ENCODE data around the gene COPZ2.
"Not testable (repeated sequence)": the region's sequence is repeated elsewhere in the genome, so short reads cannot be mapped to it uniquely, and the experiment has no call there.

COPZ2 gene

DNA sequence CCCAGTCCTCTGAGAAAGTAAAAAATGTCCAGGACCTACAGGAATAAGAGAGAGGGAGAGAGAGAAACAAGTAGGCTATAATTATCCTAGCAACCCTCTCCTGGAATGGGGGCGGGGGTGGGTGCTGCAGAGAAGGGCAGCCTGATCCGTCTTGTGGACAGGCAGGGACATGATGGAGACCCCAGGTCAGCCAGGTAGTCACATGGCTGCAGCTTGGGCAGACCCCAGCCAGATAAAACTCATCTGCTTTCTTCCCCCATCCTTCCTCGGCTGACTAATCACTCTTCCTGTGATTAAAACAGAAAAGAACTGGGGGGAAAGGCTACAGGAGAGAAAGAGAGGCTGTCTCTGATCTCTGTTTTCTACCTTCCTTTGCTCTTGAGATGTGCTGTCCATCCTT lies 32.6 kb downstream of the COPZ2 start:
- DNase-seq (ENCODE audit: low read depth): no peak

DNA sequence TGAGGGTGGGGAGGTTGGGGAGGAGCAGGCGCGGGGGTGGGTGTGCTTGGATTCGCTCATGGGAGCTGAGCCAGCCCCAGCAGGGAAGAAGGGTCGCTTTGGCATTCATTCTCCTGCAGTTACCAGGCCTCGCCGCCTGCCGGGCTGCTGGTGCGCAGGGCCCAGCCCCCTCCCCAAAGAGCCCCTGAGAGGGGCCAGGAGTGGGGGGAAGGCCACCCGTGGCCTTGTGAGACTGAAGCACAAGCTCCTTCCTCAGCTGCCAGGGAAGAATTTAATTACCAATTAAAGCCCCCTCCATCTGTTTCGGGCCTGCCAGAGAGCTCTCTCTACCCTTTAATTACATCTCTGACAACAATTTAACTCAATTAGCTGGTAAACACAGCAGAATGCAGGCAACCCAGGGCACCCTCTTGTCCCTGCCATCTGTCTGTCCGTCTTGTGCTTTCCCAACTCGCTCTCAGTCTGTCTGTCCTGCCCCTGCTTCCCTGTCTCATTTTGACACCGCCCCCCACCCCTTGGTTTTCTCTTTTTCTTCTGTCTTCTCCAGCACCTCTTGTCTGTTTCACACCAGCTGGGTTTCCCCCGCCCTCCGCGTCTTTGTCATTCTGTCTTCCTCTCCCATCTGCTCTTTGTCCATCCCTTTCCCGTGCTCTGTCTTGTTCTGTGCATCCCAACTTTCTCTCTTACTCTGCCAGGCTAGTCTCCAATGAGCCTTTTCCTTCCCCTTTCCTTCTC lies 34.0 kb downstream of the COPZ2 start:
- no peak for DNase-seq (ENCODE audit: low read depth)

DNA sequence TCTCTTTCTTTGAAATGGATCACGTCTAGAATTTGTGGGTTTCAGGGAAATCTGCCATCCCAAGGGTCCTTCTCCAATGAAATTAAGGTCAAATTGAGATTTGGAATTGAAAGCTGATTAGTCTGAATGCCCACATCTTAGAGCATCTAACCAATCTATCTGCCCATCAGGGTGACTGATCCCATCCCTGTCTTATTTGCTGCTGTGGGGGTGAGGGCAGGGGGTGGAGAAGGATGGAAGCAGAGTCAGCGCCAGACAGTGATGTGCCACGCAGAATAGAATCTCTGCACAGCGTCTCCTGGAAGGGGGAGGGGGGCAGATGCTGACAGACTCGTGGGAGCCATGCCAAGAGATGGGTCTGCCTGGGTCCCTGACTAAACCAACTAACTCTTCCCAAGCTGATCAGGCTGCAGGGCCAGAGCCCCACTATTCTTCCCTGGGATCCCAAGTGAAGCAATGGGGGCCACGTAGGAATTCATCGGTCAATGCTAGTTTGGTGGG lies 34.6 kb downstream of the COPZ2 start:
- no peak for DNase-seq (ENCODE audit: low read depth)

DNA sequence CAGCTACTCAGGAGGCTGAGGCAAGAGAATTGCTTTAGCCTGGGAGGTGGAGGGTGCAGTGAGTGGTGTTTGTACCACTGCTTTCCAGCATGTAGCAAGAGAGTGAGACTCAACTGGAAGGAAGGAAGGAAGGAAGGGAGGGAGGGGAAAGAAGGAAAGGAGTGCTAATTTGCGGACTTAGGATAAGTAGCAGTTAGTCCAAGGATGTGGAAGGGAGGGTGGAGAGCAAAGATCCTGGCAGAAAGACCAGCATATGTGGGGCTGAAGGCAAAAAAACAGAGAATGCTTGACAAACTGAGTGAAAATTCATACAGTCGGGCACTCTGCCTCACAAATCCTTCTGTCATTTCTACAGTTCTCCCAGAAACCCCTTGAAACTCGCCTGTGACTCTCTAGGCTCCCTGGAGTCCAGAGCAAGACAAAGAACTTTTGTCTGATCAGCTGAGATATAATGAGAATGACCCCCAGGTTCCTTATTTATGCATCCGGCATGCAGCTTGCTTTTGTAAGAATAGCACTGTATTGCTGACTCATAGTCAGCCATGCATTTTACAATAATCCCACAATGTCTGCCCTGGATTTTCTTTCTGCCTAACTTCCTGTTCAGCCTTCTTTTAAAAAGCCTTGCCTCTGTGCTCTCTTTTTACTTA lies 35.2 kb downstream of the COPZ2 start:
- no peak for DNase-seq (ENCODE audit: low read depth)

DNA sequence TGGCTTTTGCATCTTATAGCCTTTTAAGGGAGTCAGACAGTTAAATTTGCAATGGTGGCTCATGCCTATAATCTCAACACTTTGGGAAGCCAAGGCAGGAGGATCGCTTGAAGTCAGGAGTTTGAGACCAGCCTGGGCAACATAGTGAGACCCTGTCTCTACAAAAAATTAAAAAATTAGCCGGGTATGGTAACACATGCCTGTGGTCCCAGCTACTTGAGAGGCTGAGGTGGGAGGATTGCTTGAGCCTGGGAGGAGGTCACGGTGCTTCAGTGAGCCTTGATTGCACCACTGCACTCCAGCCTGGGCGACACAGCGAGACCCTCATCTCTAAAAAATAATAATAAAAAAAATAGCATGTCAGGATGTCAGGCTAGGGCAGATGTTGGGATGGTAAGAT lies 35.9 kb downstream of the COPZ2 start:
- not testable (repeated sequence) for DNase-seq (ENCODE audit: low read depth)

DNA sequence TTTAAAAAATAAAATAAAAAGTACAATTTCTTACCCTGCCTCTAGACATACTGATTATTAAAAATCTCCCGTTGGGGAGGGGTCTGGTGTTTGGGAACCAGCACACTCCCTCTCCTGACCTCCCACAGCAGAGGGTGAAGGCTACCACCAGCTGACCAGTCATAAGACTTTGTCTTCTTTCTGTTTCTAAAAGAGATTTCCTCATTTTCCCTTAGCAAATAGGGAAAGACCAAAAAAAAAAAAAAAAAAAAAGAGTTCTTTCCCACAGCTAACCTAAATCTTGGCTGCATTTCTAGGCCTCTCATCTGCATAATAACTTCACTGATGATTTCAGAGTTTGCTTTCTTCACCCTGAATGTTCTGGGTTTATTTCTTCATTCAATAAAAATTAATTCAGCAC lies 36.4 kb downstream of the COPZ2 start:
- DNase-seq (ENCODE audit: low read depth): no peak

DNA sequence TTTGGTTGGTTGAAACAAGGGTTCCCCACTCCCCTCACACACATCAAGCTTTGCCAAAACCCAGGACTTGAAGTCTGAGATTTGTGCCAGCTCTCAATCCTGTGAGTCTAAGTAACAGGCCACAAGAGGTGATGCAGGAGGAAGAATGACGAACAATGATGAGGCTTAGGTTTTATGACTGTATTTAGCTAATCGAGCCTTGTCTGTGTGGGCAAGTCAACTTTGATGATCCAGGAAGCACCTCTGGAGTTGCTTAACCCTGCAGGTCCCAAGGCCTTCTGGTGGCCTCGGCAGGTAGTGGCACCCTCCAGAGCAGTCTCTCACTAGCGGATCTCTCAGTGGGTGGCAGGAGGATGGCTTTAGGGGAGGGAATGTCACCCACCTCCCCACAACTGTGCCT lies 38.0 kb downstream of the COPZ2 start:
- no peak for DNase-seq (ENCODE audit: low read depth)

DNA sequence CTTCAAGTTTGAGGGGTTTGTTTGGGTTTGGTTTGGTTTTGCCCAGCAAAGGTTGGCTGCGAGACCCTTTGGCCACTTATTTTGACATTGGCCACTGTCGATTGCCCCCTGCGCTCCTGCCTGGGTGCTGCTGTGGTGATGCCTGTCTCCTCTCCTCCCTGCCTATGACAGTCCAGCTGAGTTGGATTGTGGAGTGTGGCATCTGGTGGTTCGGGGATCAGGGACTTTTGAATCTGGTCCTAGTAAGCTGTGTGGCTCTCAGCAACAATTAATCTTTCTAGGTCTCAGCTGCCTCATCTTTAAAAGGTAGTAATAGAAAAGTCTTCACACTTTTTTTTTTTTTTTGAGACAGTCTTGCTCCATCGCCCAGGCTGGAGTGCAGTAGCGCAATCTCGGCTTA lies 39.6 kb downstream of the COPZ2 start:
- DNase-seq (ENCODE audit: low read depth): no peak

DNA sequence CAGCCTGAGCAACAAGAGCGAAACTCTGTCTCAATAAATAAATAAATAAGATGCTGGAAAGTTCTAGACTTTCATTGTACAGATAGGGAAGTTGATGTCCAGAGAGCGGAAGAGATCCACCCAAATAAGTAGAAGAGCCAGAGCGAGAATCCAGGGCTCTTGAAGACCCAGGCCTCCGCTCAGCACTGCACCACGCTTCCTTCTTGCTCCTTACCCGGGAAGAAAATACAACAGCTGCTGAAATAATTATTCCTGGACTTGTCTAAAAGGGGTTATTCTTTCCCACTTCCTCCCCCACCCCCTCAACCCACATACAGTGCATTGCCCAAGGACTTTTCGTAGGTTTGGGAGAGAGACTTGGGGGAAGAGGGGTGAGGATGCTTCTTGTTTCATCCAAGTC lies 40.0 kb downstream of the COPZ2 start:
- DNase-seq (ENCODE audit: low read depth): no peak

DNA sequence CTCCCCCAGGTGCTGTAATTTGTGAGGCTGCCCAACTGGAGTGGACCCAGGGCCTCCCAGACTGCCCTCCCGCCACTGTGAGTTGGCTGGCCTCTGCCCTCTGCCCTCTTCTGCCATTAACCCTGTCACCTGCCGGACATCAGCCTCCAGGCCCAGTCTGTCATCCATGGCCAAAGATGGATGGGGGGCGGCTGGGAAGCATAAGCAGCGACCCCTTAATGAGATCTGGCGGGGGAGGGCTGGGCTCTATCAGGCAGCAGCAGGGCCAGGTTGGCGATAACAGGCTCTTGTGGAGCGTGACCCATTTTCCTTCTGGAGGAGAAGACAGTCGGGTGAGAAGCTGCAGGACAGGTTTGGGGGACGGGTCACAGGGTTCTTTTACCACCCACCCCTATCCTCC lies 41.4 kb downstream of the COPZ2 start:
- DNase-seq (ENCODE audit: low read depth): no peak

DNA sequence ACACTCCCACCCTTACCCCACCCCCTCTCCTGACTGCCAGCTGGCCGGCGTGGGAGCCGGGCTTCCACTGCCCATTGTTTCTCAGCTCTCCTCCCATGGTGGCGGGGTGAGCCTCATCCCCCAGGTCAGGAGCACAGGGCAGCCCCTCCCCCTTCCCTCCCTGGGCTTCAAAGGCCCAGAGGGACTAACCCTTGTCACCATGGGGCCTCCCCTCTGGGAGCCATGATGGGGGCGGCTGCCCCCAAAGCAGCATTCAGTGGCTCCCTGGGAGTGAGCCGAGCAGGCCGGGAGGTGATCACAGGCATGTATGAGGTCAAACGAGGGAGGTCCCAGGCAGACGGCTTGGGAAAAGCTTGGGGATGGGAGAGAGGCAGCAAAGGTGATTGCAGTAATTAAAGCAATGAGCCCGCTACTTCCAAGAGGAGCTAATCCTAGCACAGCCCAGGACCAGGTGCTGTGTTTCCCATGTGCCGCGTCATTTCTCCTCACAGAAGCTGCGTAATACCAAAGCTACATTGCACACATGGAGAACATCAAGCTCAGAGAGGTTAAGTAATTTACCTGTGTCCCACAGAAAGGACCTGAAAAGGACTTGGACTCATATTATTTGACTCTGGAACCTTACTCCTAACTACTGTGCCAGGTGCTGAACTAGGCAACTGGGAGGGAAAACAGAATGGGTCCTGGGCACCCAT lies 42.2 kb downstream of the COPZ2 start:
- DNase-seq (ENCODE audit: low read depth): no peak

DNA sequence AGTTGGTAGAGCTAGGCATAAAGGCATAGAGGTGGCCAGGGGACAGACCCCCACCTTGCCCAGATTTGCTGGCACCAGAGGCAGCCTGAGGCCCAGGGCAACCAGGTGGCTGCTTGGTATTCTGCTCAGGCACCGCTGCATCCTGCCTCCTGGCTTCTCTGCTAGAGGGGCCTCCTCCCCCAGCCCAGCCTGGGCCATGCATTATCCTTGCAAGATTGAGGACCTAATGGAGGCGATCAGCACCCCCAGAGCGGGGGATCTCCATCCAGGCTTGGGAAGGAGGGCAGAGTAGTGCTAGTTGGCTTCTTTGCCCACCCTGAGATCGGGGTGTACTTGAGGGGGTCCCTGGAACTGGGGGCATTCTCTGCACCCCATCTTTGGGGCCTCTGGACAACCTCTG lies 42.9 kb downstream of the COPZ2 start:
- no peak for DNase-seq (ENCODE audit: low read depth)

DNA sequence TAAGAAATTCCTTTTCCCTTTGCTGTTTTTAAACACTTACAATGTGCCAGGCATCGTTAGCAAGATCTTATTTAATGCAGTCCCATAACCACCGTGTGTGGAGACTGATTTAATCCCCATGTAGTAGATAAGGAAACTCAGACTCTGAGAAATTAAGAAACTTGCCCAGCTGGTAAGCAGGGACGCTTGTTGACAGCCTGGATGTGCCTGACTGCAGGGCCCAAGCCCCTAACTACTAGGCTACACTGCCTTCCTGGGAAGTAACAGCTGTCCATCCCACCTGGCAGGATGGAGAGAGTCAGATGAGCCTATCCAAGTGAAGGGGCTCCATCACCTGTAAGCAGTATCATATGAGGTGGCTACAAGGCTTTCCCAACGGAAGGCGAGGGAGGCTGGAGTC lies 43.6 kb downstream of the COPZ2 start:
- DNase-seq (ENCODE audit: low read depth): no peak

DNA sequence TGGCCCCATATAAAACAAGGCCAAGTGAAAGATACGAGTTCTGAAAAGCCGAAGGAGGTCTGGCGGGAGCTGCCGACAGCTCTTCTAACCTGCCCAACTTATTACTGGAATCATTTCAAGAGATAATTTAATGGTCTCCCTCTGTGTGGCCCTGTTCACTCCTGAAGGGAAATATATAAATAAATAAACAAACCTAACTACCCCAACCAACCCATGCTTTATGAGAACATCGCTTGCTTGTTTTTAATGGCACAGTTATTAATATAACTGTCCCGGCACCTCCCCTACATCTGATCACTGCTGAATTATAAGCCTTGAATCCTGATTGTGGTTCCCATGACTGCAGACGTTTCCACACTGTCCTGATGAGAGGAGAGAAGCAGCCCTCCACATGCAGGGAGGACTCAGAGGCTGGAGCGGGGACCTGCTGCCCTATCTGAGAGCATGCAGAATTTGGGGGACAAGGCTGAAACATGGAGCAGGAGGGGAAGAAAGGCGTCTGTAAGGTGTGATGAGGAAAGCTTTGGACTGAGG lies 44.5 kb downstream of the COPZ2 start:
- no peak for DNase-seq (ENCODE audit: low read depth)

DNA sequence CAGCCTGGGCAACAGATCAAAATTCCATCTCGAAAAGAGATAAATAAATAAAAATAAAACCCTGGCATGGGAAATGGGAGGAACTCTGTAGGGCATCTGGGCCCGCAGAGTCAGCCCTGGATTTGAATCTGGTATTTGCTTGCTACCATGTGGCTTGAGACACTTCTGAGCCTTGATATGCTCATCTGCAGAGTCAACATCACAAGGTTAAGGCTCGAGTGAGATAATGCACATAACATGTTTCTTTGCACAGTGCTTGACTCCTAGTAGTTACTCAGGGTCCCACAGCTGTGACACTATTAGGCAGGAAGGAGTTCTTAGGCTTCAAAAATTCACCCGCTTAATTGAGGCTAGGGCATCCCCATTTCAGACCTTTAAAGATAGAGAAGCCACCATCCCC lies 45.4 kb downstream of the COPZ2 start:
- no peak for DNase-seq (ENCODE audit: low read depth)

DNA sequence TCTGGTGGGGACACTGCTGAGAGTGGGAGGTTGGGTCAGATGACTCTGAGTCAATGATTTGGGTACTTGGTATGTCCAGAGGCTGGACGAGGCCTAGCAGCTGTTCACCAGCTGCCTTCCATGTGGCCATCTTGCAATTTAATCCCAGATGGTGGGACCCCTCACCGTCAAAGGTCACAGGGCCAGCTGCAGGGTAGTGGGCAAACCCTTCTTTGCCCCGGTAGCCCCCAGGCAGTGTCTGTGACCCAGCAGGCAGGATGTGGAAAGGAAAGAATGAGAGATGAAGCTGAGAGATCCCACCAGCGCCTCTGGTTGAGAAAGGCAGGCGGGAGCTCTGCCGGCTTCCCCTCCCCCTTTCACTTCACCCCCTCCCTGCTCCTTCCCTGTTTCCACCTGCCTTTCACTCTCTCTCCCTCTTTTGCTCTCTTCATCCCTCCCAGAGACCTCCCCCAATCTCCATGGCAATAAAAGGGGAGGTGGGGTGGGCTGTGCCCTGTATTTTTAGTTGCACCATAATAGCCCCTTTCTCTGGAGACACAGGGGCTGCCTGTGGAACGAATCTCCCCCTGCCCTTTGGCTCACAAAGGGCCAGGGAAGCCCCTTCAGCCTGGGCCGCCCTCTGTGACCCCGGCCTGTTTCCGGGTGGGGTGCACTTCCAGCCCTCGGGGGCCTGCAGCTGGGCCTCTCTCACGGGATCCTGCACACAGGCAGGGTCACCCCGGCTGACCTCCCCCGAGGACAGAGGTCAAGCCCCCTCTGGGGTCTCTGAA lies 46.5 kb downstream of the COPZ2 start:
- no peak for DNase-seq (ENCODE audit: low read depth)

DNA sequence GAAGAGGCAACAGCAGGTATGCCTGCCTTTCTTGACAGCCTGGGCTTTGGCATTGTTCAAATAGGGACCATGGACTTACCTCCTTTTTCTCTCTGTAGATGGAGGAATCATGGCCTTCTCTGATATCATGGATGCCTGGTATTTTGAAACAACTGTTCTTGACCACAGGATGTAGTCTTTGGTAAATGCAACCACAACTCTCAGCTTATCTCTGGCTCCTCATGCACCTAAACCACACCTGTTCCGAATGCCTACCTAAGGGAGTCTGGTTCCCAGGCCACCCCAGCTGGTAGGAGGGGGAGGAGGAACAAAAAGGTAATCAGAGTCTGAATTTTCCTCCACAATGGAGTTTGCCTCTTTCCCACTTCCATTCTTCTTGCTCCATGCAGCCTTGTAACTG lies 47.9 kb downstream of the COPZ2 start:
- no peak for DNase-seq (ENCODE audit: low read depth)

DNA sequence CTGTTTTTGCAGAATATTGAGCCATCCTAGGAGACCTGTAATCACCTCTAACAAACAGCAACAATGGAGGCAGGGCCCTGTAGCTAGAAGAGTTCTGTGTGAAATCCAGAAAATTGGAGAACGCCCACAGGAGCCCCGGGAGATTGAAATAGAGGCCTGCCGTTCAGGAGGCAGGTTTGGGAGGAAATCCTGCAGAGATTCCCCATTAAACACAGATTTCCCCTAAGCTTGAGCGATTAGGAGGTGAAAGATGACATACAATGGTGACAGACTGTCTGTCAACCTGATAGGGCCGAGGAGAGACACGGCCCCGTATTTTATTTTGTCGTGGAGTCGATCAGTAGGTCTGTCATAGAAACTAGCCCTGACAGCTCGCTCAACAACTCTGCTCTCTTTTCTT lies 48.4 kb downstream of the COPZ2 start:
- DNase-seq (ENCODE audit: low read depth): no peak

DNA sequence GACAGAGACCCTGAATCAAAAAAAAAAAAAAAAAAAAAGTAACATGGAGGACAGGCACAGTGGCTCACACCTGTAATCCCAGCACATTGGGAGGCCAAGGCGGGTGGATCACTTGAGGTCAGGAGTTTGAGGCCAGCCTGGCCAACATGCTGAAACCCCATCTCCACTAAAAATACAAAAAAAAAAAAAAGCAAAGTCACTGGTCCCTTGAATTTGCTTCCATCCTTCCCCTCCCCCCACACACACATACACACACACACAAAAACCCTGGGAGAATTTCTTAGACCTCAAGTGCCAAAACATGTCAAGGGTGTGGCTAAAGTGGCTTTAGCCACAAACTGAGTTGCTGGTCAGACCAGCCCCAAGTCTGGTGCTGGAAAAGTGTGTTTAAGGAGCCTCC lies 49.2 kb downstream of the COPZ2 start:
- DNase-seq (ENCODE audit: low read depth): not testable (repeated sequence)

DNA sequence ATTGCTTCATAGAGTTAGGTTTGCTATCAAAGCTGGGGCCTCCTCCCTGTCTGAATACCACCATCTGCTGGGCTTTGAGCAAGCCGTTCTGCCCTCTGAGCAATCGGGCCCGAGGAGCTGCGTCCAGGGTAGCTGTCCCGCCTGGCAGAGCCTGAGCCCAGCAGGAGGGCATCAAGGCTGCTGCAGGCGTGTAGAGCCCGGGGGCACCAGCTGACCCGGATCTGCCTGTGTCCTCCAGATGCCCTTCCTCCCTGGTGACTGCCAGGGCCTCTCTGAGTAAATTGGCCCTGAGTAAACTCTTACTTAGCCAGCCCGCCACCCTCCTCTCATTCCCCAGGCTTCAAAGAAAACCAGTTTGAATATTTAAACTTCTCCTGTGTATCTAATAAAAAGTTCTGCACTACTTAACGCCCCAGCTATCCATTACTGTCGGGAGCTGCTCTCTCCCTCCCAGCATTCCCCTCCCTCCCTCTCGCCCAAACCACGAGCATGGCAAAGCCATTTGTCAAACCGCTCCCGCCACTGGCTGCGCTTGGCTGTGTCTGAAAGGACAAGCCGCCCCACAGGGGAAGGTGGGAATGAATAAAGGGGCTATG lies 50.3 kb downstream of the COPZ2 start:
- DNase-seq (ENCODE audit: low read depth): no peak

DNA sequence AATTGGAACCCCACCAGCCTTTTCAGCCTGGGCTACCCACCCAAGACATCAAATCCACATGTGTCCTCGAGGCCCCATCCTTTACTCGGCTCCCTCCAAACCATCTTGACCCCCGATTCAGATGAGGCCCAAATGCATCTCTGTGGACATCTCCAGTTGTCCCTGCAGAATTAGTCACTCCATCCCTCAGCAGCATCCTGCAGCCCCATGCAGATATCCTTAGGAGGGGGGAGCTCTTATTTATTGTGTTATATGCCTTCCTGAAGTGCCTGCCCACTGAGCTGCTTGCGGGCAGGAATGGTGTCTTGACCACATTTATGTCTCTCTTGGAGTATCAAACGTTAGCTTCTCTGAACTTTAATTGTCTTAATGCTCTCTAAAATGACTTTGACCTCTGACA lies 51.1 kb downstream of the COPZ2 start:
- DNase-seq (ENCODE audit: low read depth): no peak

Measured in stimulated activated CD8-positive, alpha-beta memory T cell treated with anti-CD3 and anti-CD28 coated beads, Interleukin-12 subunit alpha, Interleukin-12 subunit beta, amount 100 ng/mL, for 4 hours (primary cell).